Endothelial cell of umbilical vein (primary cell): ENCODE results near the gene RPP25L. TPM values are rescaled to one million over a fixed set of nuclear protein-coding genes. Genes with fewer than 3 reads are reported as not detected.

Source experiments
- BruUV-seq: library from RNA; stranded (reverse); fragments of 400-500 nt; replicated peaks from 2 replicates; lab custom pipeline; 2021; lab: Mats Ljungman, UMichigan
- CTCF ChIA-PET: fragments of 300-600, 350-600 bp; sonication (Branson Sonifier 250); formaldehyde crosslinking; loops from one replicate; lab custom pipeline; 2021; ENCODE audit warnings: antibody characterized with exemption, inconsistent platforms; lab: Charles Lee
- POLR2A ChIA-PET: fragments of 300-600, 350-600 bp; sonication (Branson Sonifier 250); formaldehyde crosslinking; loops from one replicate; lab custom pipeline; 2021; ENCODE audit warnings: antibody characterized with exemption, inconsistent platforms; lab: Charles Lee
- DNase-seq: peaks from one replicate; pipeline ENCODE4 v3.0.0-alpha.2; 2011; ENCODE audit warnings: low read depth, low spot score
- FAIRE-seq: peaks from 2 replicates; lab custom pipeline; 2011; peaks lifted over from hg19 to GRCh38; lab: Jason Lieb, UNC
- H2AFZ ChIP-seq: 2 replicates; pipeline ENCODE4 v1.6.0; 2012; ENCODE audit warnings: low read depth, low read length, control low read depth, inconsistent platforms
- H3K27ac ChIP-seq: 2 replicates; pipeline ENCODE4 v1.5.1; 2011; ENCODE audit warnings: low read depth, mild to moderate bottlenecking, control low read depth, low read length, moderate library complexity; ENCODE audit not compliant: insufficient read depth
- H3K27me3 ChIP-seq, 2 experiments: 2 replicates each; pipeline versions ENCODE4 v1.6.0 to v1.6.1; 2011; ENCODE audit warnings: low read length in 2 of 2, mixed read lengths in 1 of 2; ENCODE audit not compliant: control insufficient read depth in 2 of 2, insufficient read depth in 2 of 2
- H3K36me3 ChIP-seq, 2 experiments: 2 replicates in 1 of 2; 3 replicates in 1 of 2; pipeline ENCODE4 v1.5.1; 2011; ENCODE audit warnings: low read length in 2 of 2, mild to moderate bottlenecking in 1 of 2, moderate library complexity in 1 of 2; ENCODE audit not compliant: control insufficient read depth in 2 of 2, insufficient read depth in 2 of 2; ENCODE audit errors: extremely low read depth in 1 of 2
- H3K4me1 ChIP-seq: 3 replicates; pipeline ENCODE4 v1.5.1; 2011; ENCODE audit warnings: mild to moderate bottlenecking, low read length; ENCODE audit not compliant: control insufficient read depth, insufficient read depth; ENCODE audit errors: extremely low read depth
- H3K4me2 ChIP-seq: 2 replicates; pipeline ENCODE4 v1.6.1; 2011; ENCODE audit warnings: low read length, control low read depth, mixed read lengths; ENCODE audit not compliant: insufficient read depth
- H3K4me3 ChIP-seq, 3 experiments: fragments of 200-600 bp in 1 of 3; sonication (generic), shearing (Covaris generic) in 1 of 3; replicated peaks in 1 of 3; 2 replicates each; pipeline ENCODE4 v1.5.1; 2011 to 2016; ENCODE audit warnings: control low read depth in 3 of 3, low read length in 3 of 3, mild to moderate bottlenecking in 2 of 3, inconsistent platforms in 1 of 3, low read depth in 1 of 3, moderate library complexity in 1 of 3; ENCODE audit not compliant: insufficient read depth in 1 of 3
- H3K79me2 ChIP-seq: 2 replicates; pipeline ENCODE4 v1.6.0; 2012; ENCODE audit warnings: low read length, inconsistent platforms; ENCODE audit not compliant: control insufficient read depth, insufficient read depth
- H3K9ac ChIP-seq: replicated peaks from 2 replicates; pipeline ENCODE3; 2011; ENCODE audit warnings: low read length, control low read depth; ENCODE audit not compliant: insufficient read depth; ENCODE audit errors: extremely low read depth
- H3K9me1 ChIP-seq: replicated peaks from 3 replicates; pipeline ENCODE4 v1.6.0; 2011; ENCODE audit warnings: mild to moderate bottlenecking, low read length; ENCODE audit not compliant: control insufficient read depth, insufficient read depth; ENCODE audit errors: extremely low read depth
- H3K9me3 ChIP-seq: replicated peaks from 2 replicates; pipeline ENCODE4 v1.5.1; 2012; ENCODE audit warnings: low read length, inconsistent platforms; ENCODE audit not compliant: control insufficient read depth, insufficient read depth
- H4K20me1 ChIP-seq: replicated peaks from 2 replicates; pipeline ENCODE3; 2011; ENCODE audit warnings: mild to moderate bottlenecking, low read length; ENCODE audit not compliant: control insufficient read depth, insufficient read depth; ENCODE audit errors: extremely low read depth
- EZH2 ChIP-seq: IDR thresholded peaks from 2 replicates; pipeline ENCODE4 v1.6.1; 2012; ENCODE audit warnings: borderline replicate concordance, low read depth, mild to moderate bottlenecking, moderate library complexity, low read length, inconsistent platforms; ENCODE audit not compliant: severe bottlenecking
- FOS ChIP-seq: IDR thresholded peaks from 2 replicates; pipeline ENCODE4 v1.6.1; 2011; ENCODE audit warnings: mild to moderate bottlenecking, low read length, moderate library complexity, borderline replicate concordance; ENCODE audit not compliant: insufficient read depth
- GATA2 ChIP-seq: IDR thresholded peaks from 2 replicates; pipeline ENCODE4 v1.7.0; 2011; ENCODE audit warnings: low read depth, mild to moderate bottlenecking, moderate library complexity, mixed read lengths, low read length; ENCODE audit not compliant: insufficient read length, insufficient read depth
- JUN ChIP-seq: IDR thresholded peaks from 2 replicates; pipeline ENCODE4 v1.6.1; 2011; ENCODE audit warnings: borderline replicate concordance, low read depth; ENCODE audit not compliant: insufficient read length, insufficient read depth
- MYC ChIP-seq: IDR thresholded peaks from one replicate; pipeline ENCODE4 v1.6.1; 2011; ENCODE audit warnings: mild to moderate bottlenecking, low read depth, low read length
- POLR2A ChIP-seq: IDR thresholded peaks from 2 replicates; pipeline ENCODE4 v1.6.1; 2012; ENCODE audit warnings: low read depth, mild to moderate bottlenecking, control low read depth, low read length
- POLR2AphosphoS5 ChIP-seq: IDR thresholded peaks from 2 replicates; pipeline ENCODE4 v1.6.1; 2012; ENCODE audit warnings: low read depth, mild to moderate bottlenecking, control low read depth, low read length, moderate library complexity; ENCODE audit not compliant: insufficient read depth
- dilution Hi-C: fragments of 300-500 bp; cut with MboI; formaldehyde crosslinking; loops from one replicate; pipeline ENCODE4 v1.15.0; 2019; ENCODE audit warnings: low sequenced_read_pairs; ENCODE audit not compliant: extremely low pct_ligation_motif_present
- intact Hi-C: fragments of 100-400 bp; cut with micrococcal nuclease; formaldehyde crosslinking; loops from one replicate; pipeline ENCODE4 v1.10.0; 2022
- polyA plus RNA-seq, 4 experiments: library from polyadenylated mRNA; depleted of rRNA in 3 of 4; stranded (reverse) in 3 of 4; unstranded in 1 of 4; fragments of >200 nt; gene quantifications; 2 replicates each; pipeline versions ENCODE4 v1.2.1 to v1.2.3, GENCODE V29; 2011 to 2012; ENCODE audit warnings: missing spikeins in 1 of 4
- total RNA-seq: library from RNA; stranded (reverse); gene quantifications from 2 replicates; pipeline ENCODE4 v1.2.3, GENCODE V29; 2021
- TF ChIP-seq, protein P1 (sequence below), 2 donors: IDR thresholded peaks; 1 replicate in 1 of 2; 2 replicates in 1 of 2; pipeline ENCODE4 v1.5.1; 2011; ENCODE audit warnings: low read length in 2 of 2, mild to moderate bottlenecking in 2 of 2, moderate library complexity in 2 of 2, control low read depth in 1 of 2, inconsistent platforms in 1 of 2, low read depth in 1 of 2; ENCODE audit not compliant: insufficient read depth in 1 of 2; ENCODE audit errors: extremely low read depth in 1 of 2
- TF ChIP-seq, protein P2 (sequence below): IDR thresholded peaks from 2 replicates; pipeline ENCODE4 v1.6.1; 2011; ENCODE audit not compliant: insufficient read depth, insufficient read length

The RPP25L gene
- total and polyA plus RNA-seq, 2 donors (not counting 3 experiments of a cell fraction or from before 2014, with no cell fraction given): 15.7 to 41.0 TPM

GRCh38 chr9:34603610-34604231 is 8.2 kb downstream of the RPP25L start:
- TF ChIP-seq, protein P1, sequence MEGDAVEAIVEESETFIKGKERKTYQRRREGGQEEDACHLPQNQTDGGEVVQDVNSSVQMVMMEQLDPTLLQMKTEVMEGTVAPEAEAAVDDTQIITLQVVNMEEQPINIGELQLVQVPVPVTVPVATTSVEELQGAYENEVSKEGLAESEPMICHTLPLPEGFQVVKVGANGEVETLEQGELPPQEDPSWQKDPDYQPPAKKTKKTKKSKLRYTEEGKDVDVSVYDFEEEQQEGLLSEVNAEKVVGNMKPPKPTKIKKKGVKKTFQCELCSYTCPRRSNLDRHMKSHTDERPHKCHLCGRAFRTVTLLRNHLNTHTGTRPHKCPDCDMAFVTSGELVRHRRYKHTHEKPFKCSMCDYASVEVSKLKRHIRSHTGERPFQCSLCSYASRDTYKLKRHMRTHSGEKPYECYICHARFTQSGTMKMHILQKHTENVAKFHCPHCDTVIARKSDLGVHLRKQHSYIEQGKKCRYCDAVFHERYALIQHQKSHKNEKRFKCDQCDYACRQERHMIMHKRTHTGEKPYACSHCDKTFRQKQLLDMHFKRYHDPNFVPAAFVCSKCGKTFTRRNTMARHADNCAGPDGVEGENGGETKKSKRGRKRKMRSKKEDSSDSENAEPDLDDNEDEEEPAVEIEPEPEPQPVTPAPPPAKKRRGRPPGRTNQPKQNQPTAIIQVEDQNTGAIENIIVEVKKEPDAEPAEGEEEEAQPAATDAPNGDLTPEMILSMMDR (IDR thresholded peaks at IDR 0.05; ENCODE audit: extremely low read depth in 1 of 2, insufficient read depth in 1 of 2, low read depth in 1 of 2, low read length in 2 of 2): peak; percentile 85 to 89
- TF ChIP-seq MYC: no peak
- CTCF ChIA-PET: interaction anchor here (0.5 to 5.8 kb wide), 50 partner anchors 9 to 348 kb away, joined by 3 to 104 read pairs (median 5); partner anchors contain the start of genes DCTN3, ENHO, MYORG and RPP25L
- H3K9ac ChIP-seq: no peak overlapping the region
- intact Hi-C loops (loop anchor here (1.0 kb wide), 4 partner anchors 56 to 271 kb away; no protein-coding TSS in a partner anchor), dilution Hi-C loops (no loop called here)
- DNase-seq (peak; percentile 77), FAIRE-seq (peak; percentile 87)
- H4K20me1 ChIP-seq: no peaks in the 10 kb centered on the region
- H3K9me3 ChIP-seq: no peaks in the 10 kb centered on the region
- H3K79me2 ChIP-seq: no peaks in the 10 kb centered on the region
- no peak overlapping the region for H3K27ac ChIP-seq
- H3K36me3 ChIP-seq: no peaks in the 10 kb centered on the region
- no peak overlapping the region for H3K4me3 ChIP-seq
- no peaks in the 10 kb centered on the region for H3K9me1 ChIP-seq
- H3K4me1 ChIP-seq: no peaks in the 10 kb centered on the region
- BruUV-seq: no TSS peak
- no peak overlapping the region for H2AFZ ChIP-seq
- H3K27me3 ChIP-seq: peaks cover 0 to 10% of the 10 kb centered on the region in 2 experiments
- POLR2A ChIA-PET: interaction anchor here (1.4 kb wide), 1 partner anchor 102 kb away, joined by 3 read pairs; no protein-coding TSS in a partner anchor
- no peak overlapping the region for H3K4me2 ChIP-seq

- Histone ChIP-seq H3K79me2 (no peaks in the 10 kb centered on the region), H3K36me3 (no peaks in the 10 kb centered on the region), H3K4me3 (no peak overlapping the region), H3K9me1 (no peaks in the 10 kb centered on the region), H3K9me3 (no peaks in the 10 kb centered on the region), H3K27ac (no peak overlapping the region), H3K4me2 (no peak overlapping the region), H3K4me1 (no peaks in the 10 kb centered on the region), H4K20me1 (no peaks in the 10 kb centered on the region), H2AFZ (no peak overlapping the region), H3K9ac (no peak overlapping the region), H3K27me3 (peaks cover 0 to 16% of the 10 kb centered on the region in 2 experiments)
- intact Hi-C loops: no loop called here
- FAIRE-seq (no peak), DNase-seq (no peak)
- BruUV-seq: no TSS peak
- CTCF ChIA-PET: interaction anchor here (1.1 to 5.8 kb wide), 7 partner anchors 9 to 199 kb away, joined by 4 to 104 read pairs (median 40); no protein-coding TSS in a partner anchor
- TF ChIP-seq MYC (no peak), EZH2 (no peak), POLR2AphosphoS5 (no peak), JUN (no peak), POLR2A (no peak), GATA2 (no peak), FOS (no peak)
- TF ChIP-seq, protein P2, sequence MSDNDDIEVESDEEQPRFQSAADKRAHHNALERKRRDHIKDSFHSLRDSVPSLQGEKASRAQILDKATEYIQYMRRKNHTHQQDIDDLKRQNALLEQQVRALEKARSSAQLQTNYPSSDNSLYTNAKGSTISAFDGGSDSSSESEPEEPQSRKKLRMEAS: no peak
- TF ChIP-seq, protein P1 (IDR thresholded peaks at IDR 0.05; ENCODE audit: extremely low read depth in 1 of 2, insufficient read depth in 1 of 2, low read depth in 1 of 2, low read length in 2 of 2): no peak
- dilution Hi-C loops: no loop called here
- POLR2A ChIA-PET: no interaction called here
These were observed 9.8 kb downstream of the RPP25L start for GRCh38 chr9:34601937-34602573.
